Activated gamma-delta T cell (primary cell): Measurements from ENCODE around the gene CNNM3.
A peak's percentile ranks its signal among the peaks of the same experiment; 100 is the strongest.
"Not testable (repeated sequence)": the region's sequence is repeated elsewhere in the genome, so short reads cannot be mapped to it uniquely, and the experiment has no call there.

ENCODE experiments used
- DNase-seq: peaks from one replicate; lab custom pipeline; 2025; lab: John Stamatoyannopoulos, UW

Gene CNNM3

GRCh38 chr2:96799623-96799935 is 16.5 kb upstream of the CNNM3 start:
- DNase-seq: no peak

GRCh38 chr2:96800061-96801004 is 15.7 kb upstream of the CNNM3 start:
- no peak for DNase-seq

GRCh38 chr2:96801005-96801785 is 14.9 kb upstream of the CNNM3 start:
- DNase-seq: peak; percentile 25

GRCh38 chr2:96801786-96802595 is 14.1 kb upstream of the CNNM3 start:
- peak; percentile 12 for DNase-seq

- DNase-seq: no peak
These were observed 13.3 kb upstream of the CNNM3 start for GRCh38 chr2:96802721-96803120.

- no peak for DNase-seq
These were observed 11.1 kb upstream of the CNNM3 start for GRCh38 chr2:96804986-96805385.

- not testable (repeated sequence) for DNase-seq
These were observed 10.1 kb upstream of the CNNM3 start for GRCh38 chr2:96805946-96806345.

GRCh38 chr2:96806468-96807126 is 9.5 kb upstream of the CNNM3 start:
- DNase-seq: peak; percentile 41

- DNase-seq: no peak
These were observed 9.0 kb upstream of the CNNM3 start for GRCh38 chr2:96807127-96807471.

GRCh38 chr2:96808176-96808837 is 7.8 kb upstream of the CNNM3 start:
- DNase-seq: no peak

GRCh38 chr2:96809216-96809882 is 6.7 kb upstream of the CNNM3 start:
- no peak for DNase-seq

GRCh38 chr2:96809951-96810782 is 5.9 kb upstream of the CNNM3 start:
- DNase-seq: no peak

GRCh38 chr2:96810783-96811192 is 5.3 kb upstream of the CNNM3 start:
- DNase-seq: no peak

- DNase-seq: no peak
These were observed 4.2 kb upstream of the CNNM3 start for GRCh38 chr2:96811917-96812316.

GRCh38 chr2:96813656-96814055 is 2.4 kb upstream of the CNNM3 start:
- no peak for DNase-seq

GRCh38 chr2:96815326-96816126 is 542 bp upstream of the CNNM3 start:
- DNase-seq: no peak

GRCh38 chr2:96816836-96817702 is 1.0 kb downstream of the CNNM3 start:
- peak; percentile 34 for DNase-seq

- no peak for DNase-seq
These were observed 1.8 kb downstream of the CNNM3 start for GRCh38 chr2:96817882-96818281.
